GM23338 (cell line): ENCODE data around the gene PAM16. TPM values are rescaled to one million over a fixed set of nuclear protein-coding genes. Genes with fewer than 3 reads are reported as not detected.

ENCODE experiments used
- ATAC-seq: fragments of 200-7000 bp; cut with Tn5 transposase; 3 replicates; pipeline ENCODE4 v1.9.1; 2020
- DNase-seq: peaks from one replicate; pipeline ENCODE4 v3.0.0-alpha.2; 2015; ENCODE audit warnings: low spot score
- H2AFZ ChIP-seq: fragments of 200-600 bp; sonication (generic); 2 replicates; pipeline ENCODE4 v1.8.0; 2016; ENCODE audit warnings: antibody characterized with exemption, mild to moderate bottlenecking, moderate library complexity
- H3F3A ChIP-seq: fragments of 200-600 bp; sonication (generic); replicated peaks from 2 replicates; pipeline ENCODE4 v1.8.0; 2017; ENCODE audit warnings: antibody characterized with exemption, mixed run types, low read depth
- H3K27ac ChIP-seq: fragments of 200-600 bp; sonication (generic); 2 replicates; pipeline ENCODE4 v1.6.1; 2016; ENCODE audit warnings: low read depth
- H3K27me3 ChIP-seq: fragments of 200-600 bp; sonication (generic); 2 replicates; pipeline ENCODE4 v1.8.0; 2016; ENCODE audit warnings: mild to moderate bottlenecking, mixed run types, moderate library complexity; ENCODE audit not compliant: insufficient read depth
- H3K36me3 ChIP-seq: fragments of 200-600 bp; sonication (generic); 2 replicates; pipeline ENCODE4 v1.8.0; 2016; ENCODE audit warnings: mild to moderate bottlenecking; ENCODE audit not compliant: insufficient read depth
- H3K4me1 ChIP-seq: fragments of 200-600 bp; sonication (generic); 2 replicates; pipeline ENCODE4 v1.8.0; 2016; ENCODE audit warnings: mild to moderate bottlenecking, moderate library complexity; ENCODE audit not compliant: insufficient read depth
- H3K4me2 ChIP-seq: fragments of 200-600 bp; sonication (generic); 2 replicates; pipeline ENCODE4 v1.7.1; 2017; ENCODE audit warnings: mixed run types
- H3K4me3 ChIP-seq: fragments of 200-600 bp; sonication (generic); 2 replicates; pipeline ENCODE4 v1.6.1; 2016; ENCODE audit warnings: mixed run types
- H3K79me2 ChIP-seq: fragments of 200-600 bp; sonication (generic); replicated peaks from 2 replicates; pipeline ENCODE4 v1.8.0; 2017; ENCODE audit warnings: mild to moderate bottlenecking; ENCODE audit not compliant: insufficient read depth
- H3K9me2 ChIP-seq: fragments of 200-600 bp; sonication (generic); 2 replicates; pipeline ENCODE4 v1.8.0; 2017; ENCODE audit not compliant: insufficient read depth
- H4K20me1 ChIP-seq: fragments of 200-600 bp; sonication (generic); replicated peaks from 2 replicates; pipeline ENCODE4 v1.8.0; 2017; ENCODE audit warnings: mild to moderate bottlenecking; ENCODE audit not compliant: insufficient read depth
- H3K27ac Mint-ChIP-seq: 2 replicates; pipeline ENCODE4 v1.8.0; 2020; ENCODE audit warnings: inconsistent platforms, mild to moderate bottlenecking, moderate library complexity, mixed read lengths
- H3K27me3 Mint-ChIP-seq: 3 replicates; pipeline ENCODE4 v1.8.0; 2022; ENCODE audit warnings: low read depth, mild to moderate bottlenecking, moderate library complexity, mixed read lengths, inconsistent platforms; ENCODE audit not compliant: insufficient read depth, poor library complexity
- H3K36me3 Mint-ChIP-seq: 3 replicates; pipeline ENCODE4 v1.8.0; 2021; ENCODE audit warnings: low read depth, mild to moderate bottlenecking, inconsistent platforms, moderate library complexity, mixed read lengths
- H3K4me1 Mint-ChIP-seq: 3 replicates; pipeline ENCODE4 v1.8.0; 2020; ENCODE audit warnings: mild to moderate bottlenecking, inconsistent platforms, mixed read lengths
- H3K4me3 Mint-ChIP-seq: 3 replicates; pipeline ENCODE4 v1.8.0; 2021; ENCODE audit warnings: moderate library complexity, mild to moderate bottlenecking, inconsistent platforms, mixed read lengths
- H3K9me3 Mint-ChIP-seq: 3 replicates; pipeline ENCODE4 v1.8.0; 2020; ENCODE audit warnings: moderate library complexity, mild to moderate bottlenecking, inconsistent platforms, mixed read lengths
- CTCF ChIP-seq, 2 experiments: fragments of 200-600 bp in 1 of 2; sonication (generic) in 1 of 2; conservative IDR thresholded peaks; 2 replicates each; pipeline versions ENCODE4 v1.5.1 to v1.6.1; 2016 to 2017; ENCODE audit warnings: antibody characterized with exemption in 2 of 2, low read depth in 2 of 2, mild to moderate bottlenecking in 2 of 2, moderate library complexity in 1 of 2
- ETS1 ChIP-seq: IDR thresholded peaks from 2 replicates; pipeline ENCODE4 v1.6.1; 2016; ENCODE audit warnings: antibody characterized with exemption
- JUNB ChIP-seq: IDR thresholded peaks from one replicate; pipeline ENCODE4 v1.6.1; 2016; ENCODE audit warnings: antibody characterized with exemption; ENCODE audit not compliant: unreplicated experiment
- POLR2AphosphoS5 ChIP-seq: IDR thresholded peaks from 2 replicates; pipeline ENCODE4 v1.6.1; 2016; ENCODE audit warnings: antibody characterized with exemption, low read depth
- REST ChIP-seq: IDR thresholded peaks from one replicate; pipeline ENCODE4 v1.6.1; 2018; ENCODE audit warnings: antibody characterized with exemption; ENCODE audit not compliant: unreplicated experiment
- STAT1 ChIP-seq: IDR thresholded peaks from one replicate; pipeline ENCODE4 v1.6.1; 2016; ENCODE audit warnings: antibody characterized with exemption; ENCODE audit not compliant: unreplicated experiment
- ZNF331 ChIP-seq: fragments of 250-450 bp; sonication (Bioruptor Pico); IDR thresholded peaks from 2 replicates; pipeline ENCODE4 v1.5.0; 2020; ENCODE audit warnings: low read depth, mild to moderate bottlenecking, moderate library complexity
- ZNF462 ChIP-seq: fragments of 250-450 bp; sonication (Bioruptor Pico); IDR thresholded peaks from 2 replicates; pipeline ENCODE4 v1.5.0; 2020; ENCODE audit warnings: mild to moderate bottlenecking, moderate library complexity
- polyA plus RNA-seq: library from polyadenylated mRNA; unstranded; fragments of >200 nt; fragmentation: Nextera tagmentation; extraction: Ambion mirVana; gene quantifications from 2 replicates; pipeline ENCODE4 v1.2.1, GENCODE V29; 2016
- total RNA-seq: library from RNA; depleted of rRNA; stranded (reverse); fragments of >200 nt; shearing (Covaris generic); gene quantifications from 2 replicates; pipeline ENCODE4 v1.2.3, GENCODE V29; 2014

The PAM16 gene
- total and polyA plus RNA-seq, 2 experiments from 2014 or later, result 84.1 to 283 TPM

GRCh38 chr16:4361944-4362311 lies 10.8 kb upstream of the PAM16 start (continued):
- no peak for TF ChIP-seq CTCF (conservative IDR thresholded peaks at IDR 0.05; ENCODE audit: low read depth in 2 of 2)
- no peak for TF ChIP-seq POLR2AphosphoS5
- TF ChIP-seq ZNF331, result no peak

GRCh38 chr16:4361033-4361943 lies 10.2 kb upstream of the PAM16 start:
- Mint-ChIP-seq H3K9me3 (no peaks in the 10 kb centered on the region), H3K36me3 (no peaks in the 10 kb centered on the region), H3K27ac (no peak overlapping the region), H3K27me3 (peaks cover 6% of the 10 kb centered on the region), H3K4me3 (no peak overlapping the region), H3K4me1 (no peaks in the 10 kb centered on the region; the same call in 1 of the 3 replicates)
- H3K9me2 ChIP-seq, result no peaks in the 10 kb centered on the region
- H3K79me2 ChIP-seq, result no peaks in the 10 kb centered on the region
- no peaks in the 10 kb centered on the region for H3K27me3 ChIP-seq
- H3K4me1 ChIP-seq, result no peaks in the 10 kb centered on the region
- no peak for ATAC-seq
- H3K36me3 ChIP-seq, result no peaks in the 10 kb centered on the region
- H2AFZ ChIP-seq, result no peak overlapping the region
- H3F3A ChIP-seq, result 0 out of 2 replicates have a peak, but pooled peaks cover 4% of the 10 kb centered on the region
- no peak overlapping the region for H3K4me2 ChIP-seq
- no peak for DNase-seq
- no peak overlapping the region for H3K27ac ChIP-seq
- H3K4me3 ChIP-seq, result no peak overlapping the region
- H4K20me1 ChIP-seq, result no peaks in the 10 kb centered on the region
- TF ChIP-seq JUNB (no peak), STAT1 (no peak), CTCF (conservative IDR thresholded peaks at IDR 0.05; ENCODE audit: low read depth in 2 of 2) (no peak), ZNF331 (no peak), ZNF462 (CRISPR knock-in tag) (no peak), REST (no peak), ETS1 (no peak)
